ENCODE results near the gene ZNF816.
"Not testable (repeated sequence)": the region's sequence is repeated elsewhere in the genome, so short reads cannot be mapped to it uniquely, and the experiment has no call there.

The ZNF816 gene

GRCh38 chr19:52962394-52963246 is at the start of gene ZNF816:
ZNF816 (minus strand) TSS chr19:52962881; CDS start chr19:52956089, 6,792 bp downstream.
- DNase-seq (ENCODE audit: low spot score), result peak; percentile 99

- DNase-seq (ENCODE audit: low spot score), result no peak
Observed at GRCh38 chr19:53012006-53012405, 49.3 kb upstream of the ZNF816 start.

DNA sequence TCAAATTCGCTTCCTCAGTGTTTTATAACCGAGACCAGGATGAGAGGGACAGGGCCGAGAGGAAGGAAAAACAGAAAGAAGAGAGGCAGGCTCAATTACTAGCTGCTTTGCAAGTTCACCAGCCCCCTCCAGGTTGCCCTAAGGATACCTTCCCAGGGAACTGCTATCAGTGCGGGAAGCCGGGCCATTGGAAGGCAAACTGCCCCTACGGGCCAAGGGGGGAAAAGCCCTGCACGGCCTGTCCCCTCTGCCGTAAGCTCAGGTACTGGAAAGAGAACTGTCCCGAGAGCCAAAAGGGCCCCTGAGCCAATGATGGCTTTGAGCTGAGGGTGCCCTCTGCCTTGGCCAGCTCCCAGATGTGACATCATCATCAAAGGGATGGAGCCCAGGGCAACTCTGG is 47.8 kb upstream of the ZNF816 start:
- no peak for DNase-seq (ENCODE audit: low spot score)

DNA sequence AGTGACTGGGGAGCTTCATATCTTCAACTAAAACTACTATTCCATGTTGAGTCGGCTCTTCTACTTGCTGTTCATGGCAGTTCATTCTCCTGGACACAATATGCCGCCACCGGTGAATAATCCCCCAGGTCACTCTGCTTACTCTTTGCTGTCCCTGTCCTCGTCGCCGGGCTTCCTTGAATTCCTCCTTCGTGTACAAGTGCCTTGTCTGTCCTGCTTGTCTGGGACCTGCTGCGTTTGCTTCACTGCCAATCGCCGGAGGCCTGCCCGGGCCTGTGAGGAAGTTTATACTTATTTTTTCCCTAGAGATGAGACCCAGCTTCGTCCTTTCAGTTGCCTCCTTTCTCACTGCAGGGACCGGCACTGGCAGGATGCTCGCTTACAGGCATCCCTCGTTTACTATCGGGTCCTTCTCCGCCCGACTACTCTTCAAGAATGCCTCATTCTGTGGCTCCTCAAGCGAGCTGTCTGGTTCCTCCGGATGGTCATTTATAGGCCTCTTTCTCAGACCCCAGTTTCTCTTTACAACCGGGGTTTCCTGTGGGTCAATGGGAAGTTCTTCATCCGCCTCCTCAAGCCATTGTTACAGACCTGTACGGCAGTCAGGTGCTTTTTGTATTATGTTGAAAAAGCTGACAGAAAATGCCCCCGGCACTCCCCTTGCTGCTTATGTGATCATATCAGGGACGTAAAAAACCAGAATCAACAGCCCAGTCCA is 45.5 kb upstream of the ZNF816 start:
- DNase-seq (ENCODE audit: low spot score), result no peak

- DNase-seq (ENCODE audit: low spot score), result no peak
Observed at GRCh38 chr19:53007606-53008005, 44.9 kb upstream of the ZNF816 start.

GRCh38 chr19:53007200-53007599 is 44.5 kb upstream of the ZNF816 start:
- no peak for DNase-seq (ENCODE audit: low spot score)

GRCh38 chr19:53004242-53004641 is 41.6 kb upstream of the ZNF816 start:
- no peak for DNase-seq (ENCODE audit: low spot score)

DNA sequence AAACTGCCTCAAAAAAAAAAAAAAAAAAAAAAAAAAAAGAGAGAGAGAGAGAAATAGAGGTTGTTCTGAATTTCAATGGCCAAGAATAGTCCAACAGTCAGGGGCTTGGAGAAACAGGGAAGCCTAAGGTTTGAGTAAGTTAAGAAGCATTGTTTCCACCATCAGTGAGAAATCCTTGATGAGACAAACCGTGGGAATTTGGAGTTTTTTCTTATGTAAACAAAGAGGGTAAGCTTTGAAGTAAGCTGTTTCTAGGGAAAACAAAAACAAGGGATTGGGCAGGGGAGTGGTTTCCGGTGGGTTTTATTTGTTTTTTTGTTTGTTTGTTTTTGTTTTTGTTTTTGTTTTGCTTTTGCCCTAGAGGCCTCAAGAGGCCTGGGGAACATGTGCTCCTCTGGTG is 39.8 kb upstream of the ZNF816 start:
- no peak for DNase-seq (ENCODE audit: low spot score)

- DNase-seq (ENCODE audit: low spot score), result no peak
Observed at GRCh38 chr19:52997975-52998374, 35.3 kb upstream of the ZNF816 start.

DNA sequence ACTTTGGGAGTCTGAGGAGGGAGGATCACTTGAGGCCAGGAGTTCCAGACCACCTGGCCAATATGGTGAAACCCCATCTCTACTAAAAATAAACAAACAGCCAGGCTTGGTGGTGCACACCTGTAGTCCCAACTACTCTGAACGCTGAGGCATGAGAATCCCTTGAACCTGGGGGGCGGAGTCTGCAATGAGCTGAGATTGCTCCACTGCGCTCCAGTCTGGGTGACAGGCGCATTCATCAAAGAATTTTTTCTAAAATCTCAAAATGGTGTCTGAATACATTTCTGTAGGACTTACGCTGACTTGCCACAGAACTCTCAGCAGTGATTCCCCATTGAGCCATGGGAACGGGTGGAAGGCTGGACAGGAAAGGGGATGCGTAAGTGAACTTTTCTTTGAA is 33.0 kb upstream of the ZNF816 start:
- no peak for DNase-seq (ENCODE audit: low spot score)

GRCh38 chr19:52993342-52994178 is 30.9 kb upstream of the ZNF816 start:
- DNase-seq (ENCODE audit: low spot score), result peak; percentile 77

DNA sequence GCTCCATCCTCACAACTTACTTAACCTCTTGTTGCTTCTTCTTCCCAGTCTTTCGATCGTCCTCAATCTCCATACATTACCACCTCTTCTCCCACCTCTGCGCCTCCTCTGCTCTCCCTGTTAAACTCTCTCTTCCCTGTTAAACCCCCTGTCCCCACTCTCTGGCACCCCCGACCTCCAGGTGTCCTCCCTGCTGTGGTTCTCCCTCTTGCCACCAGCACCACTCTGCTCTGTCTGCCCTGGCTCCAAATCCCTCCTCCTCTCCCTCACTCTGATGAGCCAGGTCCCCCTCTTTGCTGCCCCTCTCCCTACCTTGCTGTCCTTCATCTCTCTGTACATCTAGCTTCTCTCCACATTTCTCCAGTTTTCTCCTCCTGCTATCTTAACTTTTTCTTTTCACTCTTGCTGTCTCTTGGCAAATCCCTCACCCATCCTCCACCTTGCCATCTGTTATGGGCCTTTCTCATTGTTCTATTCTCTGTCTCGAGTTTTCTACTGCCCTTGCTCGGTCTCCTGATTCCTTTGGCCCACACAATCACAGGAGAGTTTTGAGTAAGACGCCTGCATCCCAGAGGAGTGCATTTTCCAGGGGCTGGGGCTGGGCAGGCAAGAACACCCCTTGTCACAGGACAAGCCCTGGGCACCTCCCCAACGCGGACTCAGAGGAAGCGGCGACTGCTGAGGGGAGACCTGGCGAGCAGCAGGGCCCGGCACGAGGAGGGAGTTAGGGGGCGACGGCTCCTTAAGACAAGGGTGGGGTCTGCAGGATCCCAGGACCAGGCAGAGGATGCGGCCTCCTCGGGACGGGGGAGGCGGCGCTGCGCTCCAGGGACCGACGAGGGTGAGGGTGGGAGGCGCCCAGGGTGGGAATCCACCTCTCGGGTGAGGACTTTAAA is 29.7 kb upstream of the ZNF816 start:
- DNase-seq (ENCODE audit: low spot score), result peak; percentile 4

DNA sequence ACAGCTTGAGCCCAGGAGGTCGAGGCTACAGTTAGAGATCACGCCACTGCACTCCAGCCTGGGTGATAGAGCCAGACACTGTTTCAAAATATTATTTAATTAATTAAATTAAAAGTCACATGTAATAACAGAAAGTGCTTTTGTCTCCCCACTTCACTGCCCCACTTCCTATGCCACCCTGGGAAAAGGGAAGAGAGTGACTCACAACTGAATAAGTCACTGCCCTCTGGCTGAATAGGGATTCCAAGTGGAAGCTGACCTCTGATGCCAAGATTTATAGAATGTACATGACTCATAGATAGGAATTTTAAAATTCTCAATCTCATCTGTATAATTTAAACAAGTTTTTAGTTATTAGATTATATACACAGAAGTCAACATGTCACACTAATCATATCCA is 28.8 kb upstream of the ZNF816 start:
- DNase-seq (ENCODE audit: low spot score), result no peak

GRCh38 chr19:52990759-52991418 is 28.2 kb upstream of the ZNF816 start:
- no peak for DNase-seq (ENCODE audit: low spot score)

- no peak for DNase-seq (ENCODE audit: low spot score)
Observed at GRCh38 chr19:52988506-52988905, 25.8 kb upstream of the ZNF816 start.

GRCh38 chr19:52987221-52987620 is 24.5 kb upstream of the ZNF816 start:
- DNase-seq (ENCODE audit: low spot score), result no peak

GRCh38 chr19:52983167-52983566 is 20.5 kb upstream of the ZNF816 start:
- DNase-seq (ENCODE audit: low spot score), result not testable (repeated sequence)

DNA sequence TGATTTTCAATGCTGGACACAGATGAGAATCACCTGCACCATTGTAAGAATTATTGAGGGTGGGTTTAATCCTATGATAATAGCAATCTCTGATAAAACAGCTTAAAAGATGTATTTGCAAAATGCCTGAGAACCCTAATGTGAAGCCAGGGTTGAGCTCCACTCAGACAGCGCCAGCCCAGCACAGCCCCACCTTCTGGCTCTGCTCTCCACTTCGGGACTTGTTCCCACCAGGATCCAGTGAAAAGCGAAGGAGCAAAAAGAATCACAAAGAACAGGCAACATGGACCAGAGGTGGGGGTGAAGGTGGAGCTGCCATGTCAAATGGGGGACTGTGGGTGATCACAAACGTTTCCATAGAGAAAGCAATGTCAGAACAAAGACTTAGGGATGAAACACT is 18.6 kb upstream of the ZNF816 start:
- no peak for DNase-seq (ENCODE audit: low spot score)

GRCh38 chr19:52967772-52968171 is 5.1 kb upstream of the ZNF816 start:
- DNase-seq (ENCODE audit: low spot score), result no peak

GRCh38 chr19:52963247-52963618 is 552 bp upstream of the ZNF816 start:
- DNase-seq (ENCODE audit: low spot score), result peak; percentile 10

- no peak for DNase-seq (ENCODE audit: low spot score)
Observed at GRCh38 chr19:52961981-52962380, 700 bp downstream of the ZNF816 start.
